Endodermal cell (in vitro differentiated cells): ENCODE measurements around the gene EMP1. TPM values are rescaled to one million over a fixed set of nuclear protein-coding genes. Genes with fewer than 3 reads are reported as not detected.
A peak's percentile ranks its signal among the peaks of the same experiment; 100 is the strongest.

Source experiments
- DNase-seq: peaks from one replicate; pipeline ENCODE4 v3.0.0-alpha.2; 2017
- H3K27ac ChIP-seq: 2 replicates; pipeline ENCODE4 v1.5.1; 2013; ENCODE audit warnings: mild to moderate bottlenecking, low read depth, low read length, moderate library complexity
- H3K27me3 ChIP-seq: 2 replicates; pipeline ENCODE4 v1.6.1; 2013; ENCODE audit warnings: mild to moderate bottlenecking, low read length, moderate library complexity; ENCODE audit not compliant: insufficient read depth, control insufficient read depth, poor library complexity, severe bottlenecking
- H3K36me3 ChIP-seq: 2 replicates; pipeline ENCODE4 v1.7.0; 2013; ENCODE audit warnings: mild to moderate bottlenecking, low read length, moderate library complexity; ENCODE audit not compliant: control insufficient read depth, insufficient read depth
- H3K4me1 ChIP-seq: one replicate; pipeline ENCODE4 v1.7.0; 2013; ENCODE audit warnings: low read length; ENCODE audit not compliant: control insufficient read depth, insufficient read depth
- H3K4me3 ChIP-seq: 2 replicates; pipeline ENCODE4 v1.5.1; 2013; ENCODE audit warnings: mild to moderate bottlenecking, low read length, moderate library complexity
- H3K9ac ChIP-seq: 2 replicates; pipeline ENCODE4 v1.6.1; 2013; ENCODE audit warnings: mild to moderate bottlenecking, low read length, moderate library complexity; ENCODE audit not compliant: poor library complexity, severe bottlenecking; ENCODE audit errors: extremely low read depth
- H3K9me3 ChIP-seq: 2 replicates; pipeline ENCODE4 v1.6.1; 2013; ENCODE audit warnings: mild to moderate bottlenecking, low read length, moderate library complexity; ENCODE audit not compliant: control insufficient read depth
- H3K27ac Mint-ChIP-seq: 2 replicates; pipeline ENCODE4 v1.8.0; 2020; ENCODE audit warnings: mixed read lengths
- H3K27me3 Mint-ChIP-seq: 2 replicates; pipeline ENCODE4 v1.8.0; 2021; ENCODE audit warnings: mild to moderate bottlenecking, mixed read lengths; ENCODE audit not compliant: insufficient read depth
- H3K36me3 Mint-ChIP-seq: 2 replicates; pipeline ENCODE4 v1.8.0; 2020; ENCODE audit warnings: low read depth, mixed read lengths
- H3K4me1 Mint-ChIP-seq: 2 replicates; pipeline ENCODE4 v1.8.0; 2020; ENCODE audit warnings: mixed read lengths
- H3K4me3 Mint-ChIP-seq: 2 replicates; pipeline ENCODE4 v1.8.0; 2020; ENCODE audit warnings: mild to moderate bottlenecking, moderate library complexity, mixed read lengths
- H3K9me3 Mint-ChIP-seq: 2 replicates; pipeline ENCODE4 v1.8.0; 2020; ENCODE audit warnings: mild to moderate bottlenecking, mixed read lengths
- CTCF ChIP-seq: fragments of 200-600 bp; sonication (generic); conservative IDR thresholded peaks from 2 replicates; pipeline ENCODE4 v1.5.0; 2021; ENCODE audit warnings: antibody characterized with exemption, mild to moderate bottlenecking
- WGBS, 2 experiments: methylation state at CpG; one replicate each; pipeline versions ENCODE4 v1.1.5 to v1.1.7; 2013; ENCODE audit warnings: missing lambda C conversion rate in 2 of 2, mixed read lengths in 1 of 2; ENCODE audit not compliant: insufficient coverage in 1 of 2, insufficient read length in 1 of 2; 5-methylcytosine and 5-hydroxymethylcytosine counted together
- total RNA-seq, 2 donors: library from RNA; stranded (reverse); fragmentation: NEBNext Ultra II Directional in 1 of 2; extraction: Animal tissue kit (Norgen Biotek cat#: 25700) in 1 of 2; gene quantifications; 2 replicates in 1 of 2; 3 replicates in 1 of 2; pipeline ENCODE4 v1.2.1, GENCODE V29; 2021

EMP1 gene
- total RNA-seq, 2 donors from 2014 or later, result 0.58 to 0.59 TPM

DNA sequence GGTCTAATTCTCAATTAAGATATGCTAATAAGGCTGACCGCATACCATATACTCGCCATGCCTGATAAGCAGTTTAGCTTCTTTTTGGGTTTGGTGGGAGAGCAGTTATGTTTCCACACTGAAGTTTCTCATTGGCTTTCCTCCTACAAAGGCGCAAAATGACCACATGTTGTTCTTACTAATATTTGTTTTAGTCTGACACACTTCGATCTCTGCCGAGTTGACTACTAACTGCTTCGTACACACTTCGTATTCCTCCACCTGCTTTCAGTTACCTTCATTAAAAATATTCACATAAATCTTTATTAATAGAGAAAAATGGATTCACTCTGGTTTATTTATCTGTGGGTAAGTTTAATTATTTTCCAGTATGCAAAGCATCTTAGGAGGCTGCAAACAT is 41.7 kb downstream of the EMP1 start:
- Histone ChIP-seq H3K4me3 (no peak overlapping the region), H3K9ac (no peak overlapping the region), H3K36me3 (no peaks in the 10 kb centered on the region), H3K27me3 (no peaks in the 10 kb centered on the region), H3K27ac (no peak overlapping the region), H3K4me1 (no peaks in the 10 kb centered on the region), H3K9me3 (no peaks in the 10 kb centered on the region)
- TF ChIP-seq CTCF, result no peak
- Mint-ChIP-seq H3K9me3 (no peaks in the 10 kb centered on the region), H3K36me3 (no peaks in the 10 kb centered on the region), H3K4me3 (no peak overlapping the region), H3K27ac (no peak overlapping the region), H3K27me3 (no peaks in the 10 kb centered on the region), H3K4me1 (peaks cover 11% of the 10 kb centered on the region)
- WGBS, 2 experiments, result 92 to 100% methylated on average over 3 to 7 of the region's 7 CpGs
- DNase-seq, result peak; percentile 10

- Histone ChIP-seq H3K36me3 (no peaks in the 10 kb centered on the region), H3K27ac (no peak overlapping the region), H3K9ac (no peak overlapping the region), H3K4me3 (no peak overlapping the region), H3K9me3 (no peaks in the 10 kb centered on the region), H3K27me3 (no peaks in the 10 kb centered on the region), H3K4me1 (no peaks in the 10 kb centered on the region)
- no peaks in the 10 kb centered on the region for H3K9me3 Mint-ChIP-seq
- H3K4me1 Mint-ChIP-seq, result peaks cover 11% of the 10 kb centered on the region
- H3K27me3 Mint-ChIP-seq, result peaks cover 2% of the 10 kb centered on the region
- H3K4me3 Mint-ChIP-seq, result no peak overlapping the region
- no peaks in the 10 kb centered on the region for H3K36me3 Mint-ChIP-seq
- TF ChIP-seq CTCF, result no peak
- H3K27ac Mint-ChIP-seq, result no peak overlapping the region
- 88% methylated on average over 2 of the region's 2 CpGs; no CpG with 5 or more reads in 1 of the 2 experiments for WGBS, 2 experiments
- DNase-seq, result peak; percentile 16
These were observed 45.4 kb downstream of the EMP1 start for GRCh38 chr12:13241833-13242488.

GRCh38 chr12:13242936-13243335 is 46.4 kb downstream of the EMP1 start:
- TF ChIP-seq CTCF, result no peak
- no peak overlapping the region for H3K27ac Mint-ChIP-seq
- peaks cover 2% of the 10 kb centered on the region for H3K27me3 Mint-ChIP-seq
- no peaks in the 10 kb centered on the region for H3K9me3 Mint-ChIP-seq
- Histone ChIP-seq H3K27ac (no peak overlapping the region), H3K9me3 (no peaks in the 10 kb centered on the region), H3K36me3 (no peaks in the 10 kb centered on the region), H3K27me3 (no peaks in the 10 kb centered on the region), H3K4me1 (no peaks in the 10 kb centered on the region), H3K9ac (no peak overlapping the region), H3K4me3 (no peak overlapping the region)
- peaks cover 8% of the 10 kb centered on the region for H3K4me1 Mint-ChIP-seq
- no peak overlapping the region for H3K4me3 Mint-ChIP-seq
- H3K36me3 Mint-ChIP-seq, result no peaks in the 10 kb centered on the region
- peak; percentile 31 for DNase-seq
- 88 to 92% methylated on average over 3 to 4 of the region's 4 CpGs for WGBS, 2 experiments
